Naive thymus-derived CD4-positive, alpha-beta T cell (primary cell): ENCODE measurements around the gene ADGRB2. TPM values are rescaled to one million over a fixed set of nuclear protein-coding genes. Genes with fewer than 3 reads are reported as not detected.
A peak's percentile ranks its signal among the peaks of the same experiment; 100 is the strongest.

Experiments used
- ATAC-seq: fragments of 150-1000 bp; cut with Tn5 transposase; 2 replicates; pipeline ENCODE4 v1.10.0; 2021; ENCODE audit warnings: mild to moderate bottlenecking, moderate library complexity
- CTCF ChIA-PET: fragments of 350-600 bp; sonication (Branson Sonifier 250); formaldehyde crosslinking; loops from one replicate; lab custom pipeline; 2021; ENCODE audit warnings: antibody characterized with exemption; lab: Charles Lee
- POLR2A ChIA-PET: fragments of 350-600 bp; sonication (Branson Sonifier 250); formaldehyde crosslinking; loops from one replicate; lab custom pipeline; 2021; ENCODE audit warnings: antibody characterized with exemption, inconsistent platforms; lab: Charles Lee
- DNase-seq, 9 donors: peaks; one replicate each; pipeline versions ENCODE4 v3.0.0 to v3.0.0-alpha.2; 2020 to 2022; ENCODE audit warnings: mixed read lengths in 1 of 9
- H3K27ac ChIP-seq: one replicate; pipeline ENCODE4 v1.7.0; 2013; ENCODE audit warnings: mild to moderate bottlenecking, low read depth, low read length, moderate library complexity
- H3K27me3 ChIP-seq, 2 donors: one replicate each; pipeline ENCODE4 v1.7.0; 2013; ENCODE audit warnings: low read length in 2 of 2, mild to moderate bottlenecking in 2 of 2, moderate library complexity in 2 of 2; ENCODE audit not compliant: control insufficient read depth in 2 of 2, insufficient read depth in 2 of 2
- H3K36me3 ChIP-seq, 3 experiments: 1 replicate in 2 of 3; 2 replicates in 1 of 3; pipeline ENCODE4 v1.7.0; 2013; ENCODE audit warnings: low read length in 3 of 3, mild to moderate bottlenecking in 3 of 3, moderate library complexity in 1 of 3; ENCODE audit not compliant: insufficient read depth in 3 of 3, control insufficient read depth in 2 of 3
- H3K4me1 ChIP-seq, 2 donors: one replicate each; pipeline ENCODE4 v1.7.0; 2013; ENCODE audit warnings: low read length in 2 of 2, mild to moderate bottlenecking in 2 of 2, moderate library complexity in 1 of 2; ENCODE audit not compliant: control insufficient read depth in 2 of 2, insufficient read depth in 2 of 2
- H3K4me3 ChIP-seq: 2 replicates; pipeline ENCODE4 v1.7.0; 2013; ENCODE audit warnings: mild to moderate bottlenecking, low read length
- H3K9me3 ChIP-seq, 3 experiments: 1 replicate in 2 of 3; 2 replicates in 1 of 3; pipeline ENCODE4 v1.7.0; 2013; ENCODE audit warnings: low read length in 3 of 3; ENCODE audit not compliant: control insufficient read depth in 2 of 3
- H3K27ac Mint-ChIP-seq, 9 donors: one replicate each; pipeline ENCODE4 v1.8.0; 2020 to 2022; ENCODE audit warnings: mixed read lengths in 9 of 9, mild to moderate bottlenecking in 8 of 9, moderate library complexity in 5 of 9, inconsistent platforms in 2 of 9
- H3K27me3 Mint-ChIP-seq, 5 donors: one replicate each; pipeline ENCODE4 v1.8.0; 2021 to 2022; ENCODE audit warnings: mixed read lengths in 5 of 5, mild to moderate bottlenecking in 1 of 5
- H3K36me3 Mint-ChIP-seq, 5 donors: one replicate each; pipeline ENCODE4 v1.8.0; 2020 to 2022; ENCODE audit warnings: mixed read lengths in 5 of 5, mild to moderate bottlenecking in 3 of 5, inconsistent platforms in 1 of 5
- H3K4me1 Mint-ChIP-seq, 7 donors: one replicate each; pipeline ENCODE4 v1.8.0; 2020 to 2022; ENCODE audit warnings: mixed read lengths in 7 of 7, mild to moderate bottlenecking in 3 of 7, inconsistent platforms in 1 of 7
- H3K4me3 Mint-ChIP-seq, 10 donors: one replicate each; pipeline ENCODE4 v1.8.0; 2020 to 2022; ENCODE audit warnings: mild to moderate bottlenecking in 10 of 10, mixed read lengths in 10 of 10, moderate library complexity in 6 of 10, inconsistent platforms in 2 of 10
- H3K9me3 Mint-ChIP-seq, 11 donors: one replicate each; pipeline ENCODE4 v1.8.0; 2020 to 2022; ENCODE audit warnings: mixed read lengths in 11 of 11, mild to moderate bottlenecking in 4 of 11, inconsistent platforms in 1 of 11, moderate library complexity in 1 of 11
- intact Hi-C, 2 donors: fragments of 100-400 bp; cut with micrococcal nuclease; formaldehyde crosslinking; loops; one replicate each; pipeline ENCODE4 v1.15.1; 2023
- polyA plus RNA-seq, 2 donors: library from polyadenylated mRNA; unstranded; fragments of 300-500 nt; fragmentation: Illumina TruSeq; gene quantifications; one replicate each; pipeline ENCODE4 v1.2.3, GENCODE V29; 2021
- total RNA-seq, 6 experiments: library from RNA in 5 of 6; stranded (reverse) in 5 of 6; gene quantifications; 1 replicate in 5 of 6; 2 replicates in 1 of 6; pipeline ENCODE4 v1.2.3 and lab custom pipeline; 2021 to 2026

ADGRB2 gene
- total and polyA plus RNA-seq, 7 experiments from 2014 or later = 0.11 to 4.3 (median 0.43) TPM; not detected in 2

DNA sequence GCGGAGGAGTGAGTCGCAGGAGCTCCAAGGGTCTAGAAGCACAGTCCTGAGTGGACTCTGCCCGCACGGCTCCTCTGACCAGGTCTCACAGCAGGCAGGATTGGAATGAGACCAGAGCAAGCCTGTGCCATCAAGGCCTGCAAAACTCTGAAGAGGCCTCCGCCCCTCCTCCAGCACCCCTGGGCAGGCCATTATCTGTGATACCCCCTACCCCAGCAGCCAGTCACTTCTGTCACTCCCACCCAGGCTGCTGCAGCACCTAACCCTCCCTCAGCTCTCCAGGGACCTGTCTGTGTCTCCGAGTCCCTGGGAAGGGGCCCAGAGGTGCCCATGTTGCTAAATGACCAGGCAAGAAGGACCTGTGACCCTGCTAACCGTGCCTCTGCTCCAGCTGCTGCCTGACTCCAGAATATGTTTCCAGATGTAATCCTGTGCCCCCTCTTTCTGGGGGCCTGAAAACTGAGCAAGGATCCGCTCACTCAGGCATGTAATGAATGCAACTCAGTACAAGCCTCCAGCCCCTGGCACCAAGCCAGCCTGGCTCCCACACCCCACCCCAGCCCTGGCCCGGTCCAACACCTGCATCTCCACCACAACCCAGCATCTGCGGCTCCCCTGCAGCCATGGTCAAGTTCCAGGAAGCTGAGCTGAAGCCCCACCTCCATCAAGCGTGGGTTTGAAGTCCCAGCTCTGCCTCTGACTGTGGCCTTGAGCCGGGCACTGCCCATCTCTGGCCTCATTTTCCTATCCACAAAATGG, 38.2 kb downstream of the ADGRB2 start:
- Mint-ChIP-seq H3K4me3 (no peak overlapping the region), H3K36me3 (no peaks in the 10 kb centered on the region), H3K27ac (no peak overlapping the region), H3K27me3 (peaks cover 0 to 16% (median 10%) of the 10 kb centered on the region in 5 donors), H3K9me3 (peaks cover 0 to 6% (median 0%) of the 10 kb centered on the region in 11 donors), H3K4me1 (no peaks in the 10 kb centered on the region)
- no peak for ATAC-seq
- intact Hi-C loops = no loop called here
- Histone ChIP-seq H3K9me3 (no peaks in the 10 kb centered on the region), H3K27ac (no peak overlapping the region), H3K4me3 (no peak overlapping the region), H3K36me3 (no peaks in the 10 kb centered on the region), H3K27me3 (no peaks in the 10 kb centered on the region), H3K4me1 (no peaks in the 10 kb centered on the region)
- DNase-seq = no peak
- POLR2A ChIA-PET = interaction anchor here (0.5 kb wide), 1 partner anchor 255 kb away, joined by 3 read pairs; no protein-coding TSS in a partner anchor
- CTCF ChIA-PET = interaction anchor here (0.8 kb wide), 1 partner anchor 9 kb away, joined by 3 read pairs; no protein-coding TSS in a partner anchor

GRCh38 chr1:31725134-31725533, 39.0 kb downstream of the ADGRB2 start:
- ChIA-PET CTCF (interaction anchor here (1.0 kb wide), 1 partner anchor 9 kb away, joined by 3 read pairs; no protein-coding TSS in a partner anchor), POLR2A (no interaction called here)
- H3K4me1 ChIP-seq = no peaks in the 10 kb centered on the region
- ATAC-seq (no peak), DNase-seq (no peak)
- no peak overlapping the region for H3K4me3 ChIP-seq
- Mint-ChIP-seq H3K27ac (no peak overlapping the region), H3K4me1 (no peaks in the 10 kb centered on the region), H3K9me3 (peaks cover 0 to 6% (median 0%) of the 10 kb centered on the region in 11 donors), H3K27me3 (peaks cover 5 to 19% (median 10%) of the 10 kb centered on the region in 5 donors), H3K36me3 (no peaks in the 10 kb centered on the region), H3K4me3 (no peak overlapping the region)
- no peaks in the 10 kb centered on the region for H3K9me3 ChIP-seq
- H3K27ac ChIP-seq = no peak overlapping the region
- H3K36me3 ChIP-seq = no peaks in the 10 kb centered on the region
- intact Hi-C loops = no loop called here
- no peaks in the 10 kb centered on the region for H3K27me3 ChIP-seq

- DNase-seq (peak in 4 of 9 donors; percentile 12 to 69 (median 40)), ATAC-seq (no peak)
- ChIA-PET POLR2A (no interaction called here), CTCF (no interaction called here)
- Mint-ChIP-seq H3K27me3 (peaks cover 8 to 20% (median 13%) of the 10 kb centered on the region in 5 donors), H3K27ac (no peak overlapping the region), H3K36me3 (peaks cover 0 to 2% (median 0%) of the 10 kb centered on the region in 5 donors), H3K4me1 (no peaks in the 10 kb centered on the region), H3K4me3 (no peak overlapping the region), H3K9me3 (peaks cover 0 to 6% (median 0%) of the 10 kb centered on the region in 11 donors)
- intact Hi-C loops = no loop called here
- Histone ChIP-seq H3K4me3 (no peak overlapping the region), H3K27ac (no peak overlapping the region), H3K36me3 (no peaks in the 10 kb centered on the region), H3K27me3 (no peaks in the 10 kb centered on the region), H3K9me3 (no peaks in the 10 kb centered on the region), H3K4me1 (no peaks in the 10 kb centered on the region)
Measured at GRCh38 chr1:31723828-31724359, 40.2 kb downstream of the ADGRB2 start.

DNA sequence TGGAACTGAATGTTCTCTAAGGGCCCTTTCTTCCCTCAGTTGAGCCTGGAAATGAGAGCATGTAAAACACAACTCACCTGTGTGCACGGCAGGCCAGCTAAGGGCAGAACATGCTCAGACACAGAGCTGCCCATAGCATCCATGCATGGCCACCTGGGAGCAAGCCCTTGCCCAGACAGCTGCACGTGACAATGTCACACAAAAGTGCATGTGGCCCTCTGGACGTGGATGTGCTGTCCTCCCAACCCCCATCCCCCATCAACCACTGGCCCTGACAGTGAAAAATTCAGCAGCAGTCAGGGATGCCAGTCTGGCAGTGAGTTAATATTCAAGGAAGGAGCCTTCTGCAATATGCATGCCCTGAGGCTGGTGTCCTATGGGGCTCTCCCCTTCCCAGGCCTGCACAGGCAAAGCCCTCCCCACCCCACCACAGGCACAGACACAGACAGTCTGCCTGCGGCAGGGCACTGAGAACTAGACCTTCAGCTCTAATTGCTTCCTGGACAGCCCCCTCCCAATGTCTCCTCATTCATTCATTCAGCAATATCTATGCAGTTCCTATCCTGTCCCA, 45.7 kb downstream of the ADGRB2 start:
- H3K9me3 ChIP-seq = no peaks in the 10 kb centered on the region
- intact Hi-C loops = no loop called here
- Mint-ChIP-seq H3K9me3 (peaks cover 0 to 6% (median 0%) of the 10 kb centered on the region in 11 donors), H3K36me3 (peaks cover 0 to 4% (median 0%) of the 10 kb centered on the region in 5 donors), H3K27me3 (peaks cover 50 to 62% (median 56%) of the 10 kb centered on the region in 5 donors), H3K4me3 (no peak overlapping the region), H3K4me1 (peaks cover 6 to 19% (median 16%) of the 10 kb centered on the region in 7 donors), H3K27ac (no peak overlapping the region)
- DNase-seq (no peak), ATAC-seq (no peak)
- peaks cover 2 to 10% of the 10 kb centered on the region in 2 donors for H3K27me3 ChIP-seq
- H3K4me1 ChIP-seq = peaks cover 3 to 16% of the 10 kb centered on the region in 2 donors
- no peaks in the 10 kb centered on the region for H3K36me3 ChIP-seq
- no peak overlapping the region for H3K4me3 ChIP-seq
- ChIA-PET CTCF (interaction anchor here (0.6 kb wide), 2 partner anchors 327 to 734 kb away, joined by 3 to 4 read pairs; no protein-coding TSS in a partner anchor), POLR2A (no interaction called here)
- no peak overlapping the region for H3K27ac ChIP-seq

- POLR2A ChIA-PET = no interaction called here
- Histone ChIP-seq H3K27ac (no peak overlapping the region), H3K4me3 (no peak overlapping the region), H3K27me3 (peaks cover 2 to 10% of the 10 kb centered on the region in 2 donors), H3K9me3 (no peaks in the 10 kb centered on the region), H3K36me3 (no peaks in the 10 kb centered on the region), H3K4me1 (peaks cover 3 to 16% of the 10 kb centered on the region in 2 donors)
- H3K4me3 Mint-ChIP-seq = no peak overlapping the region
- H3K4me1 Mint-ChIP-seq = peaks cover 6 to 19% (median 16%) of the 10 kb centered on the region in 7 donors
- no peak overlapping the region for H3K27ac Mint-ChIP-seq
- H3K27me3 Mint-ChIP-seq = peaks cover 57 to 69% (median 63%) of the 10 kb centered on the region in 5 donors
- peaks cover 0 to 4% (median 0%) of the 10 kb centered on the region in 5 donors for H3K36me3 Mint-ChIP-seq
- ATAC-seq (no peak), DNase-seq (no peak)
- CTCF ChIA-PET = interaction anchor here (0.6 to 1.1 kb wide), 3 partner anchors 9 to 153 kb away, joined by 3 read pairs; no protein-coding TSS in a partner anchor
- intact Hi-C loops = no loop called here
- H3K9me3 Mint-ChIP-seq = peaks cover 0 to 3% (median 0%) of the 10 kb centered on the region in 11 donors
Measured at GRCh38 chr1:31717341-31717740, 46.8 kb downstream of the ADGRB2 start.

GRCh38 chr1:31715873-31716220, 48.3 kb downstream of the ADGRB2 start:
- H3K4me3 Mint-ChIP-seq = peak overlapping the region in 8 of 10 donors; percentile 10 to 83 (median 70)
- H3K27me3 Mint-ChIP-seq = peaks cover 59 to 69% (median 65%) of the 10 kb centered on the region in 5 donors
- Histone ChIP-seq H3K4me1 (peaks cover 3 to 16% of the 10 kb centered on the region in 2 donors), H3K27ac (no peak overlapping the region), H3K4me3 (no peak overlapping the region), H3K36me3 (no peaks in the 10 kb centered on the region), H3K9me3 (no peaks in the 10 kb centered on the region), H3K27me3 (peaks cover 2 to 10% of the 10 kb centered on the region in 2 donors)
- intact Hi-C loops = no loop called here
- H3K4me1 Mint-ChIP-seq = peaks cover 6 to 19% (median 16%) of the 10 kb centered on the region in 7 donors
- ChIA-PET POLR2A (interaction anchor here (0.7 to 0.9 kb wide), 2 partner anchors 14 to 243 kb away, joined by 3 read pairs; no protein-coding TSS in a partner anchor), CTCF (interaction anchor here (0.5 to 0.8 kb wide), 2 partner anchors 9 to 148 kb away, joined by 3 read pairs; no protein-coding TSS in a partner anchor)
- H3K27ac Mint-ChIP-seq = no peak overlapping the region
- H3K36me3 Mint-ChIP-seq = peaks cover 0 to 4% (median 0%) of the 10 kb centered on the region in 5 donors
- H3K9me3 Mint-ChIP-seq = peaks cover 0 to 1% (median 0%) of the 10 kb centered on the region in 11 donors
- ATAC-seq (no peak), DNase-seq (no peak)
